ENCODE measurements around the gene P2RX6. TPM values are rescaled to one million over a fixed set of nuclear protein-coding genes. Genes with fewer than 3 reads are reported as not detected.
"Not testable (repeated sequence)": the region's sequence is repeated elsewhere in the genome, so short reads cannot be mapped to it uniquely, and the experiment has no call there.

Gene P2RX6
- total RNA-seq, 1 experiment from 2014 or later, result 0.46 TPM

- in situ Hi-C loops (cut with HindIII; ENCODE audit: low pct_unique_long_range_greater_than_20kb, low sequenced_read_pairs), result no loop called here
- TF ChIP-seq, protein P1, sequence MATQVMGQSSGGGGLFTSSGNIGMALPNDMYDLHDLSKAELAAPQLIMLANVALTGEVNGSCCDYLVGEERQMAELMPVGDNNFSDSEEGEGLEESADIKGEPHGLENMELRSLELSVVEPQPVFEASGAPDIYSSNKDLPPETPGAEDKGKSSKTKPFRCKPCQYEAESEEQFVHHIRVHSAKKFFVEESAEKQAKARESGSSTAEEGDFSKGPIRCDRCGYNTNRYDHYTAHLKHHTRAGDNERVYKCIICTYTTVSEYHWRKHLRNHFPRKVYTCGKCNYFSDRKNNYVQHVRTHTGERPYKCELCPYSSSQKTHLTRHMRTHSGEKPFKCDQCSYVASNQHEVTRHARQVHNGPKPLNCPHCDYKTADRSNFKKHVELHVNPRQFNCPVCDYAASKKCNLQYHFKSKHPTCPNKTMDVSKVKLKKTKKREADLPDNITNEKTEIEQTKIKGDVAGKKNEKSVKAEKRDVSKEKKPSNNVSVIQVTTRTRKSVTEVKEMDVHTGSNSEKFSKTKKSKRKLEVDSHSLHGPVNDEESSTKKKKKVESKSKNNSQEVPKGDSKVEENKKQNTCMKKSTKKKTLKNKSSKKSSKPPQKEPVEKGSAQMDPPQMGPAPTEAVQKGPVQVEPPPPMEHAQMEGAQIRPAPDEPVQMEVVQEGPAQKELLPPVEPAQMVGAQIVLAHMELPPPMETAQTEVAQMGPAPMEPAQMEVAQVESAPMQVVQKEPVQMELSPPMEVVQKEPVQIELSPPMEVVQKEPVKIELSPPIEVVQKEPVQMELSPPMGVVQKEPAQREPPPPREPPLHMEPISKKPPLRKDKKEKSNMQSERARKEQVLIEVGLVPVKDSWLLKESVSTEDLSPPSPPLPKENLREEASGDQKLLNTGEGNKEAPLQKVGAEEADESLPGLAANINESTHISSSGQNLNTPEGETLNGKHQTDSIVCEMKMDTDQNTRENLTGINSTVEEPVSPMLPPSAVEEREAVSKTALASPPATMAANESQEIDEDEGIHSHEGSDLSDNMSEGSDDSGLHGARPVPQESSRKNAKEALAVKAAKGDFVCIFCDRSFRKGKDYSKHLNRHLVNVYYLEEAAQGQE (IDR thresholded peaks at IDR 0.05; ENCODE audit: insufficient read depth in 1 of 2, low read depth in 2 of 2, low read length in 1 of 2), result no peak
- no peak for TF ChIP-seq TCF7L2 (IDR thresholded peaks at IDR 0.05; ENCODE audit: low read depth, low read length)
- no peak for TF ChIP-seq SIN3A (IDR thresholded peaks at IDR 0.05; ENCODE audit: borderline replicate concordance, insufficient read depth, low read depth, low read length)
- Histone ChIP-seq H3K4me1 (ENCODE audit: control insufficient read depth, insufficient read depth, low read length) (peaks cover 3% of the 10 kb centered on the region; the same call in 1 of the 2 replicates), H3K36me3 (ENCODE audit: control insufficient read depth, insufficient read depth, low read length) (no peaks in the 10 kb centered on the region), H3K27ac (ENCODE audit: low read length) (no peak overlapping the region), H3K4me3 (ENCODE audit: low read depth in 2 of 2, low read length in 2 of 2) (no peak overlapping the region), H3K9me3 (ENCODE audit: control insufficient read depth, insufficient read depth, low read depth, low read length) (no peaks in the 10 kb centered on the region), H3K27me3 (ENCODE audit: control insufficient read depth, insufficient read depth, low read length) (no peaks in the 10 kb centered on the region)
- ChIA-PET CTCF (interaction anchor here (0.8 kb wide), 1 partner anchor 83 kb away, joined by 4 read pairs; no protein-coding TSS in a partner anchor), POLR2A (no interaction called here)
- BruUV-seq (replicated peaks), result no TSS peak
- DNase-seq (ENCODE audit: low read depth, low spot score) (no peak), ATAC-seq (no peak)
- intact Hi-C loops (cut with micrococcal nuclease; ENCODE audit: unreplicated experiment), result no loop called here
Observed at GRCh38 chr22:20968281-20968977, 46.5 kb upstream of the P2RX6 start.

- Histone ChIP-seq H3K27ac (ENCODE audit: low read length) (no peak overlapping the region), H3K9me3 (ENCODE audit: control insufficient read depth, insufficient read depth, low read depth, low read length) (no peaks in the 10 kb centered on the region), H3K4me3 (ENCODE audit: low read depth in 2 of 2, low read length in 2 of 2) (no peak overlapping the region), H3K27me3 (ENCODE audit: control insufficient read depth, insufficient read depth, low read length) (no peaks in the 10 kb centered on the region), H3K4me1 (ENCODE audit: control insufficient read depth, insufficient read depth, low read length) (no peaks in the 10 kb centered on the region), H3K36me3 (ENCODE audit: control insufficient read depth, insufficient read depth, low read length) (no peaks in the 10 kb centered on the region)
- POLR2A ChIA-PET, result interaction anchor here (0.5 kb wide), 2 partner anchors 16 to 186 kb away, joined by 4 to 5 read pairs; no protein-coding TSS in a partner anchor
- DNase-seq (ENCODE audit: low read depth, low spot score) (no peak), ATAC-seq (no peak)
- no TSS peak for BruUV-seq (replicated peaks)
- intact Hi-C loops (cut with micrococcal nuclease; ENCODE audit: unreplicated experiment), result no loop called here
- TF ChIP-seq, protein P2, sequence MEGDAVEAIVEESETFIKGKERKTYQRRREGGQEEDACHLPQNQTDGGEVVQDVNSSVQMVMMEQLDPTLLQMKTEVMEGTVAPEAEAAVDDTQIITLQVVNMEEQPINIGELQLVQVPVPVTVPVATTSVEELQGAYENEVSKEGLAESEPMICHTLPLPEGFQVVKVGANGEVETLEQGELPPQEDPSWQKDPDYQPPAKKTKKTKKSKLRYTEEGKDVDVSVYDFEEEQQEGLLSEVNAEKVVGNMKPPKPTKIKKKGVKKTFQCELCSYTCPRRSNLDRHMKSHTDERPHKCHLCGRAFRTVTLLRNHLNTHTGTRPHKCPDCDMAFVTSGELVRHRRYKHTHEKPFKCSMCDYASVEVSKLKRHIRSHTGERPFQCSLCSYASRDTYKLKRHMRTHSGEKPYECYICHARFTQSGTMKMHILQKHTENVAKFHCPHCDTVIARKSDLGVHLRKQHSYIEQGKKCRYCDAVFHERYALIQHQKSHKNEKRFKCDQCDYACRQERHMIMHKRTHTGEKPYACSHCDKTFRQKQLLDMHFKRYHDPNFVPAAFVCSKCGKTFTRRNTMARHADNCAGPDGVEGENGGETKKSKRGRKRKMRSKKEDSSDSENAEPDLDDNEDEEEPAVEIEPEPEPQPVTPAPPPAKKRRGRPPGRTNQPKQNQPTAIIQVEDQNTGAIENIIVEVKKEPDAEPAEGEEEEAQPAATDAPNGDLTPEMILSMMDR (IDR thresholded peaks at IDR 0.05), result no peak
- no peak for TF ChIP-seq SIN3A (IDR thresholded peaks at IDR 0.05; ENCODE audit: borderline replicate concordance, insufficient read depth, low read depth, low read length)
- no peak for TF ChIP-seq POLR2AphosphoS5 (IDR thresholded peaks at IDR 0.05; ENCODE audit: low read depth, low read length)
- TF ChIP-seq, protein P1 (IDR thresholded peaks at IDR 0.05; ENCODE audit: insufficient read depth in 1 of 2, low read depth in 2 of 2, low read length in 1 of 2), result no peak
- no peak for TF ChIP-seq TCF7L2 (IDR thresholded peaks at IDR 0.05; ENCODE audit: low read depth, low read length)
- in situ Hi-C loops (cut with HindIII; ENCODE audit: low pct_unique_long_range_greater_than_20kb, low sequenced_read_pairs), result no loop called here
- CTCF ChIA-PET, result interaction anchor here (0.6 kb wide), 1 partner anchor 11 kb away, joined by 4 read pairs; no protein-coding TSS in a partner anchor
Observed at GRCh38 chr22:20970939-20971657, 43.9 kb upstream of the P2RX6 start.

GRCh38 chr22:20972014-20972694 is 42.8 kb upstream of the P2RX6 start:
- H3K9me3 ChIP-seq (ENCODE audit: control insufficient read depth, insufficient read depth, low read depth, low read length); H3K27ac ChIP-seq (ENCODE audit: low read length); ATAC-seq; intact Hi-C loops (cut with micrococcal nuclease; ENCODE audit: unreplicated experiment); in situ Hi-C loops (cut with HindIII; ENCODE audit: low pct_unique_long_range_greater_than_20kb, low sequenced_read_pairs); DNase-seq (ENCODE audit: low read depth, low spot score); H3K27me3 ChIP-seq (ENCODE audit: control insufficient read depth, insufficient read depth, low read length); BruUV-seq (replicated peaks); H3K4me1 ChIP-seq (ENCODE audit: control insufficient read depth, insufficient read depth, low read length); H3K36me3 ChIP-seq (ENCODE audit: control insufficient read depth, insufficient read depth, low read length); H3K4me3 ChIP-seq (ENCODE audit: low read depth in 2 of 2, low read length in 2 of 2): not testable (repeated sequence)
- ChIA-PET CTCF (interaction anchor here (0.6 to 1.0 kb wide), 2 partner anchors 9 to 86 kb away, joined by 4 to 6 read pairs; no protein-coding TSS in a partner anchor), POLR2A (interaction anchor here (0.7 kb wide), 1 partner anchor 14 kb away, joined by 4 read pairs; no protein-coding TSS in a partner anchor)

All from Panc1 (cell line).